ENCODE data around the gene SWI5.
"Not testable (repeated sequence)": the region's sequence is repeated elsewhere in the genome, so short reads cannot be mapped to it uniquely, and the experiment has no call there.

SWI5 gene

DNA sequence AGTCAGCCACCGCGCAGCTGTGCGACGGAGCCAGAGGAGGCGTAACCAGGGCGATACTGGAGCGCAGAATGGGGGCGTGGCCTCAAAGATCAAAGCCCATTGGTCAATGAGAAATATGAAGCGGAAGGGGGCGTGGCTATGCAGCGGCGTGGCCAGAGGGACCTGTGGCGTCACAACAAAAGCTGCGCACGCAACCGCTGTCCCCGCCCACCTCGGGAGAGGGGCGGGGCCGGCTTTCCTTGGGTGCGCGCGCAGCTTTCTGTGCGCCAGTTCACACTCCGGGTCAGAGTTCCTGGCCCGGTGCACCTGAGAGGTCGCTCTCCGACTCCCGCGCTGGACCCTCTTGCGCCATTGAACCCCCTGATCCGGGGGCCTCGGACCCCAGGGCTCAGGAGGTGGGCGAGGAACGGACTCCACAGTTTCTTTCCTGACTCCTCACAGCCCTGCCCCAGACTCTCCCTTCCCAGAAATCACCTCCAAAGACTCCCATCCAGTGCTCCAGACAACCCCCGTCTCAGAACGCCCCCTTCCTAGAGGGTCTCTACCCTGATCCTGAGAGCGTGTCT, at the start of gene SWI5:
Gene SWI5, plus strand, starts transcription at position 269 of the 566 bp plus-strand sequence.
- Histone ChIP-seq H3K9me3 (no peaks in the 10 kb centered on the region), H3K27me3 (no peaks in the 10 kb centered on the region), H3K4me2 (peak within 1 kb of the TSS; percentile 100), H3K27ac (peak within 1 kb of the TSS; percentile 83), H3K36me3 (peaks cover 26% of the 10 kb centered on the region), H4K20me1 (peaks cover 14% of the 10 kb centered on the region; the same call in 1 of the 2 replicates), H3K9ac (peak within 1 kb of the TSS; percentile 86), H3K4me3 (peak within 1 kb of the TSS; percentile 87), H3K4me1 (peaks cover 52% of the 10 kb centered on the region)
- TF ChIP-seq Cebpa-rat (IDR thresholded peaks at IDR 0.05), result no peak

DNA sequence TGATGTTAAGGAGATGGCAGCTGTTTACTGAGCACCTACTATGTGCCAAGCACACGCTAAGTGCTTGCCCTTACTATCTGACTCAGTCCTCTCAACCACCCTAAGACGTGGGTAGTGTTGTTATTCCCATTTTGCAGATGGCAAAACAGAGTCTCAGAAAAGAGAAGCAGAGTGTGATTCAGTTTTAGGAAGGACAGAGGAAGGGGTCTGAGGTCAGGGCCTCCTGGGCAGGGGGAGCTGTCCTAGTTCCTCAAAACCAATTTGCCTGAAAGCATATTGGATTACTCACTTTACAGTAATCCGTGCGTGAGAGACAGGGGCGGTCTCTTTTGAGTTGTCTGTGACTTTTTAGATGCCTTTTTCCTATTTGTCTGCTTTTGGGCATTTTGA, 49.7 kb upstream of the SWI5 start:
- Histone ChIP-seq H4K20me1 (no peaks in the 10 kb centered on the region), H3K27ac (no peak overlapping the region), H3K4me1 (no peaks in the 10 kb centered on the region), H3K36me3 (peaks cover 12% of the 10 kb centered on the region), H3K9me3 (no peaks in the 10 kb centered on the region), H3K4me2 (no peak overlapping the region), H3K9ac (no peak overlapping the region), H3K4me3 (no peak overlapping the region), H3K27me3 (no peaks in the 10 kb centered on the region)
- TF ChIP-seq Cebpa-rat (IDR thresholded peaks at IDR 0.05), result no peak

- not testable (repeated sequence) for H3K36me3 ChIP-seq, H3K4me2 ChIP-seq
Observed at GRCh38 chr9:128230897-128231296, 45.2 kb upstream of the SWI5 start.

GRCh38 chr9:128231638-128232527, 44.2 kb upstream of the SWI5 start:
- no peak overlapping the region for H3K4me3 ChIP-seq
- H3K4me1 ChIP-seq, result peaks cover 19% of the 10 kb centered on the region
- H4K20me1 ChIP-seq, result no peaks in the 10 kb centered on the region
- H3K27ac ChIP-seq, result no peak overlapping the region
- H3K36me3 ChIP-seq, result no peaks in the 10 kb centered on the region
- no peaks in the 10 kb centered on the region for H3K27me3 ChIP-seq
- H3K4me2 ChIP-seq, result no peak overlapping the region
- TF ChIP-seq Cebpa-rat (IDR thresholded peaks at IDR 0.05), result no peak
- H3K9ac ChIP-seq, result no peak overlapping the region
- H3K9me3 ChIP-seq, result no peaks in the 10 kb centered on the region

More at GRCh38 chr9:128230897-128231296, 45.2 kb upstream of the SWI5 start:
- not testable (repeated sequence) for H3K9ac ChIP-seq, H3K27ac ChIP-seq, H3K27me3 ChIP-seq, H3K9me3 ChIP-seq, H4K20me1 ChIP-seq, H3K4me3 ChIP-seq
- H3K4me1 ChIP-seq, result peaks cover 19% of the 10 kb centered on the region

GRCh38 chr9:128232528-128233428, 43.3 kb upstream of the SWI5 start:
- H3K9me3 ChIP-seq, result no peaks in the 10 kb centered on the region
- no peak overlapping the region for H3K4me3 ChIP-seq
- no peaks in the 10 kb centered on the region for H3K36me3 ChIP-seq
- TF ChIP-seq Cebpa-rat (IDR thresholded peaks at IDR 0.05), result no peak
- peaks cover 19% of the 10 kb centered on the region for H3K4me1 ChIP-seq
- H3K9ac ChIP-seq, result no peak overlapping the region
- peak overlapping the region; percentile 55 for H3K4me2 ChIP-seq
- H4K20me1 ChIP-seq, result no peaks in the 10 kb centered on the region
- H3K27me3 ChIP-seq, result no peaks in the 10 kb centered on the region
- H3K27ac ChIP-seq, result no peak overlapping the region

DNA sequence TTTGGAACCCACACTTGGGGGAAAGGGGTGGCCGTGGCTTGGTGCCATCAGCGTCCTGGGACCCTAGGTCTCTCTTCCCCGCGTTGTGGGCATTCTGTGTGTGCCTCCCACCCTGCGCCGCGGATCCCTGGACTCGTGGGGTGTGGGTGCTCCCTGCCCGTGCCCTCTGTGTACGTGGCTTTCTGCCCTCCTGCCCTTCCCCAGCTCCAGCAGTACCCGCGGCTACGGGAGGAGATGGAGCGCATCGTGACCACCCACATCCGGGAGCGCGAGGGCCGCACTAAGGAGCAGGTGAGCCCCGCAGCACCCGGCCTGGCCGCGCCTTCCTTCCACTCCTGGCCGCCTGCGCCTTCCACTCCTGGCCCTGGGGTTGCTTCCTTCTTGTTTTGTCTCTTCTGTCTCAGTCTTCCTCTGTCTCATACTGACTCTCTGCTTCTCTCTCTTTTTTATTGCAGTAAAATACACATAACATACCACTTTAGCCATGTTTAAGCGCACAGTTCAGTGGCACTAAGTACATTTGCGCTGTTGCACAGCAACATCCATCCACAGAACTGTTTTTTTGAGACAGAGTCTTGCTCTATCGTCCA, 42.2 kb upstream of the SWI5 start:
- no peak for TF ChIP-seq Cebpa-rat (IDR thresholded peaks at IDR 0.05)
- H3K4me1 ChIP-seq, result peaks cover 19% of the 10 kb centered on the region
- peak overlapping the region; percentile 55 for H3K4me2 ChIP-seq
- H3K27me3 ChIP-seq, result no peaks in the 10 kb centered on the region
- H3K9me3 ChIP-seq, result no peaks in the 10 kb centered on the region
- H3K4me3 ChIP-seq, result no peak overlapping the region
- H3K27ac ChIP-seq, result no peak overlapping the region
- H4K20me1 ChIP-seq, result no peaks in the 10 kb centered on the region
- no peak overlapping the region for H3K9ac ChIP-seq
- no peaks in the 10 kb centered on the region for H3K36me3 ChIP-seq

DNA sequence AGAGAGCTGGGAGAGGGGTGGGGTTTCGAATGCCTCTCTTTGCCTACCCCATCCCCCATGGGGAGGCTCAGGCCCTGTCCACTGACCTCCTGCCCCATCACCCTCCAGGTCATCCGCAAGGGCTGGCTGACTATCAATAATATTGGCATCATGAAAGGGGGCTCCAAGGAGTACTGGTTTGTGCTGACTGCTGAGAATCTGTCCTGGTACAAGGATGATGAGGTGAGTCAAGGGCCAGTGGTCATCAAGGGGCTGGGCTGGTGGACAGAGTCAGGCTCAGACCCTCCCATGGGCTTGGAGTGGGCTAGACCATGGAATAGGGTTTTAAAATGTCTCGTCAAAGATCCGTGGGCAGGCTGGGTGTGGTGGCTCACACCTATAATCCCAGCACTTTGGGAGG, 34.0 kb upstream of the SWI5 start:
- H3K4me3 ChIP-seq, result no peak overlapping the region
- no peak overlapping the region for H3K27ac ChIP-seq
- no peak for TF ChIP-seq Cebpa-rat (IDR thresholded peaks at IDR 0.05)
- H3K9me3 ChIP-seq, result no peaks in the 10 kb centered on the region
- no peaks in the 10 kb centered on the region for H3K36me3 ChIP-seq
- H3K4me1 ChIP-seq, result peaks cover 52% of the 10 kb centered on the region
- no peak overlapping the region for H3K4me2 ChIP-seq
- H3K9ac ChIP-seq, result no peak overlapping the region
- no peaks in the 10 kb centered on the region for H4K20me1 ChIP-seq
- H3K27me3 ChIP-seq, result no peaks in the 10 kb centered on the region

GRCh38 chr9:128242828-128243214, 33.3 kb upstream of the SWI5 start:
- H3K27ac ChIP-seq, result no peak overlapping the region
- H3K4me3 ChIP-seq, result no peak overlapping the region
- no peaks in the 10 kb centered on the region for H4K20me1 ChIP-seq
- no peaks in the 10 kb centered on the region for H3K27me3 ChIP-seq
- H3K36me3 ChIP-seq, result no peaks in the 10 kb centered on the region
- peak overlapping the region; percentile 89 for H3K4me2 ChIP-seq
- H3K9me3 ChIP-seq, result no peaks in the 10 kb centered on the region
- H3K9ac ChIP-seq, result no peak overlapping the region
- no peak for TF ChIP-seq Cebpa-rat (IDR thresholded peaks at IDR 0.05)
- peaks cover 52% of the 10 kb centered on the region for H3K4me1 ChIP-seq

DNA sequence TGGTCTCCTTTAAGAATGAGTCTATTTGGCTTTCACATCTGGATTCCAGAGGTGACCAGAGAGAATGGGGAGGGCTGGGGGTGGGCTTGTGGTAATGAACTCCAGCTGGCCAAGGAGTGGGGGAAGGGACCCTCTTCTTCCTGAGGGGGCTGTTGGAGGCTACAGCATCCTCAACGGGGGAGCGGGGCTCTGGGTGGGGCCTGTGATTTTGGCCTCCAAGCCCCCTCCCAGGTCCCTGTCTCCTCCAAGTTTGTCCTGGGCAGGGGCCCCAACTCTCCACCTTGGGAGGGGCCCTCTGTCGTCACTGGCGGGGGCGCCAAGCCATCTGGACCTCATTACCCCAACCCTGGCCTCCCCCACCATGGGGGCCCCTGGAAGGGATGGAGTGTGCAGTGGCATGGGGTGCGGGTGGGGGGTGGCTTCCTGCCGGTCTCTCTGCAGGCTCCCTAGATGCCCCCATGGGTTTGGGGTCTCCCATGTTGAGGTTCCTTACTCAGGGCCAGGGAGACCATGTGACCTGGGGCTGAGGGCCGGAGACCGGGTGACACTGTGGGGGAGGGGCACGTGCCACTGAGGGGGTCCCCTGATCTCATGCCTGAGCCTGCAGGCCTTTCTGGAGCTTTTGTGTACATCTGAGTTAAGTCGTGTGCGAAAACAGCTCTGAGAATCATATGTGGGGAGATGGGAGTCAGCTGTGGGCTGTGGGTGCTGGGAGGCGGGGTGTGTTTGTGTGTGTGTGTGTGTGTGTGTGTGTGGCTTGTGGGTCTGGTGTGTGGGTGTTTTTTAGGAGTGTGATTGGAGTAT, 32.7 kb upstream of the SWI5 start:
- Histone ChIP-seq H3K4me1 (peaks cover 52% of the 10 kb centered on the region), H3K9me3 (no peaks in the 10 kb centered on the region), H3K4me2 (peak overlapping the region; percentile 89), H3K9ac (no peak overlapping the region), H3K4me3 (no peak overlapping the region), H3K27ac (peak overlapping the region; percentile 37; the same call in 1 of the 2 replicates), H4K20me1 (no peaks in the 10 kb centered on the region), H3K36me3 (no peaks in the 10 kb centered on the region), H3K27me3 (no peaks in the 10 kb centered on the region)
- no peak for TF ChIP-seq Cebpa-rat (IDR thresholded peaks at IDR 0.05)

Measured in BLaER1 (cell line).